ENCODE data around the gene GPHN.

DNA sequence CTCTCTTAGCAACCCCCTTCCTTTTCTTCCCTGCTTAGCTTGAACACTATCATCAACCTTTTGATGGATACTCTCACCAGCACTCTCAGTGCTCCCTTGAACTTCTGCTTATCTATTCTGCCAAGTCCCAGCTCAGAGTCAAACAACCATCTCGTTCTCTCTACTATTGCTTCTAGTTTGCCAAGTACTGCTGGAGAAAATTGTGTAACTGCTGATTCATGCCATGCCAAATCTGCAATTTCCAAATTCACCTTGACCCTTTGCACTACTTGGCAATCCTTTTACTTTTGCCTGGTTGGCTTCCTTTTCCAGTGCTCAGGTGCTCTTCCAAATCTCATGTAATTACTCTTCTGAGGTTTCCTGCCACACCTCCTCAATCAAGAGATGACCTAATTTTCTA lies 24.6 kb upstream of the GPHN start:
- TF ChIP-seq, protein P1, sequence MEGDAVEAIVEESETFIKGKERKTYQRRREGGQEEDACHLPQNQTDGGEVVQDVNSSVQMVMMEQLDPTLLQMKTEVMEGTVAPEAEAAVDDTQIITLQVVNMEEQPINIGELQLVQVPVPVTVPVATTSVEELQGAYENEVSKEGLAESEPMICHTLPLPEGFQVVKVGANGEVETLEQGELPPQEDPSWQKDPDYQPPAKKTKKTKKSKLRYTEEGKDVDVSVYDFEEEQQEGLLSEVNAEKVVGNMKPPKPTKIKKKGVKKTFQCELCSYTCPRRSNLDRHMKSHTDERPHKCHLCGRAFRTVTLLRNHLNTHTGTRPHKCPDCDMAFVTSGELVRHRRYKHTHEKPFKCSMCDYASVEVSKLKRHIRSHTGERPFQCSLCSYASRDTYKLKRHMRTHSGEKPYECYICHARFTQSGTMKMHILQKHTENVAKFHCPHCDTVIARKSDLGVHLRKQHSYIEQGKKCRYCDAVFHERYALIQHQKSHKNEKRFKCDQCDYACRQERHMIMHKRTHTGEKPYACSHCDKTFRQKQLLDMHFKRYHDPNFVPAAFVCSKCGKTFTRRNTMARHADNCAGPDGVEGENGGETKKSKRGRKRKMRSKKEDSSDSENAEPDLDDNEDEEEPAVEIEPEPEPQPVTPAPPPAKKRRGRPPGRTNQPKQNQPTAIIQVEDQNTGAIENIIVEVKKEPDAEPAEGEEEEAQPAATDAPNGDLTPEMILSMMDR (optimal IDR thresholded peaks at IDR 0.05 in 1 of 3, IDR thresholded peaks at IDR 0.05 in 1 of 3, conservative IDR thresholded peaks at IDR 0.05 in 1 of 3; ENCODE audit: extremely low read depth in 1 of 3, insufficient read depth in 2 of 3, low read length in 3 of 3), result no peak
- no peak for TF ChIP-seq EZH2 (IDR thresholded peaks at IDR 0.05; ENCODE audit: low read length)
